SK-N-SH (cell line): ENCODE data around the gene MYMK.

Experiments
- RAD21 ChIP-seq: IDR thresholded peaks from 2 replicates; pipeline ENCODE4 v1.6.1; 2012; ENCODE audit warnings: mild to moderate bottlenecking, low read length
- SIN3A ChIP-seq: IDR thresholded peaks from 2 replicates; pipeline ENCODE4 v1.6.1; 2012; ENCODE audit warnings: low read depth, mild to moderate bottlenecking, low read length, moderate library complexity, borderline replicate concordance
- TF ChIP-seq, protein P1 (sequence below): fragments of 200-600 bp; sonication (generic); IDR thresholded peaks from 2 replicates; pipeline ENCODE4 v1.6.1; 2017; ENCODE audit warnings: antibody characterized with exemption, mild to moderate bottlenecking, moderate library complexity

DNA sequence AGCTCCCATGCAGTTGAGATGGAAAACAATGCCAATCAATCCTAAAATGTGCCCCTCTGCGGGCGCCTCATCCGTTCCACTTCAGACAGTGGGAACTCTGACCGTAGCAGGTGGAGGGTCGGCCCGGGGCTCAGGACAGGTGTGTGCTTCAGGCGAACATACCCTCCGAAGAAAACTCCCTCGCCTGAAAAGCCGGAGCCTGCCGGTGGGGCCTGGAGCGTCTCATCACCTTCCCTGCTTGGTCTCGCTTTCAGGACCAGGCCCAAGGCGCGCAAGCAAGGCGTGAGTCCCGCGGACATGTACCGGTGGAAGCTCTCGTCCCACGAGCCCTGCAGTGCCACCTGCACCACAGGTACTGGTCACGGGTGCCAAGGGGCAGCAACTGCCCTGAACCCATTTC is 36.2 kb upstream of the MYMK start:
- TF ChIP-seq, protein P1, sequence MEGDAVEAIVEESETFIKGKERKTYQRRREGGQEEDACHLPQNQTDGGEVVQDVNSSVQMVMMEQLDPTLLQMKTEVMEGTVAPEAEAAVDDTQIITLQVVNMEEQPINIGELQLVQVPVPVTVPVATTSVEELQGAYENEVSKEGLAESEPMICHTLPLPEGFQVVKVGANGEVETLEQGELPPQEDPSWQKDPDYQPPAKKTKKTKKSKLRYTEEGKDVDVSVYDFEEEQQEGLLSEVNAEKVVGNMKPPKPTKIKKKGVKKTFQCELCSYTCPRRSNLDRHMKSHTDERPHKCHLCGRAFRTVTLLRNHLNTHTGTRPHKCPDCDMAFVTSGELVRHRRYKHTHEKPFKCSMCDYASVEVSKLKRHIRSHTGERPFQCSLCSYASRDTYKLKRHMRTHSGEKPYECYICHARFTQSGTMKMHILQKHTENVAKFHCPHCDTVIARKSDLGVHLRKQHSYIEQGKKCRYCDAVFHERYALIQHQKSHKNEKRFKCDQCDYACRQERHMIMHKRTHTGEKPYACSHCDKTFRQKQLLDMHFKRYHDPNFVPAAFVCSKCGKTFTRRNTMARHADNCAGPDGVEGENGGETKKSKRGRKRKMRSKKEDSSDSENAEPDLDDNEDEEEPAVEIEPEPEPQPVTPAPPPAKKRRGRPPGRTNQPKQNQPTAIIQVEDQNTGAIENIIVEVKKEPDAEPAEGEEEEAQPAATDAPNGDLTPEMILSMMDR, result no peak
- TF ChIP-seq RAD21 (no peak), SIN3A (no peak)
